Endothelial cell of umbilical vein (primary cell): Measurements from ENCODE around the gene DDX39A.
"Not testable (repeated sequence)": the region's sequence is repeated elsewhere in the genome, so short reads cannot be mapped to it uniquely, and the experiment has no call there.

Experiments used
- CTCF ChIP-seq, 2 donors: IDR thresholded peaks; 1 replicate in 1 of 2; 2 replicates in 1 of 2; pipeline ENCODE4 v1.5.1; 2011; ENCODE audit warnings: low read length in 2 of 2, mild to moderate bottlenecking in 2 of 2, moderate library complexity in 2 of 2, control low read depth in 1 of 2, inconsistent platforms in 1 of 2, low read depth in 1 of 2; ENCODE audit not compliant: insufficient read depth in 1 of 2; ENCODE audit errors: extremely low read depth in 1 of 2
- JUN ChIP-seq: IDR thresholded peaks from 2 replicates; pipeline ENCODE4 v1.6.1; 2011; ENCODE audit warnings: borderline replicate concordance, low read depth; ENCODE audit not compliant: insufficient read length, insufficient read depth
- MAX ChIP-seq: IDR thresholded peaks from 2 replicates; pipeline ENCODE4 v1.6.1; 2011; ENCODE audit not compliant: insufficient read depth, insufficient read length
- POLR2A ChIP-seq: IDR thresholded peaks from 2 replicates; pipeline ENCODE4 v1.6.1; 2012; ENCODE audit warnings: low read depth, mild to moderate bottlenecking, control low read depth, low read length
- POLR2AphosphoS5 ChIP-seq: IDR thresholded peaks from 2 replicates; pipeline ENCODE4 v1.6.1; 2012; ENCODE audit warnings: low read depth, mild to moderate bottlenecking, control low read depth, low read length, moderate library complexity; ENCODE audit not compliant: insufficient read depth

GRCh38 chr19:14452303-14452702 lies 33.2 kb upstream of the DDX39A start:
- TF ChIP-seq CTCF (IDR thresholded peaks at IDR 0.05; ENCODE audit: extremely low read depth in 1 of 2, insufficient read depth in 1 of 2, low read depth in 1 of 2, low read length in 2 of 2); POLR2A; POLR2AphosphoS5; MAX; JUN: not testable (repeated sequence)
